PC-9 (cell line): Measurements from ENCODE around the gene GOLGB1.

Experiments
- EZH2 ChIP-seq: fragments of 200-600 bp; sonication (generic); IDR thresholded peaks from 2 replicates; pipeline ENCODE4 v1.8.0; 2017; ENCODE audit warnings: antibody characterized with exemption, low read depth
- TF ChIP-seq, protein P1 (sequence below): fragments of 200-600 bp; sonication (generic); conservative IDR thresholded peaks from 2 replicates; pipeline ENCODE4 v1.6.1; 2017; ENCODE audit warnings: mixed run types, antibody characterized with exemption, mild to moderate bottlenecking, moderate library complexity

DNA sequence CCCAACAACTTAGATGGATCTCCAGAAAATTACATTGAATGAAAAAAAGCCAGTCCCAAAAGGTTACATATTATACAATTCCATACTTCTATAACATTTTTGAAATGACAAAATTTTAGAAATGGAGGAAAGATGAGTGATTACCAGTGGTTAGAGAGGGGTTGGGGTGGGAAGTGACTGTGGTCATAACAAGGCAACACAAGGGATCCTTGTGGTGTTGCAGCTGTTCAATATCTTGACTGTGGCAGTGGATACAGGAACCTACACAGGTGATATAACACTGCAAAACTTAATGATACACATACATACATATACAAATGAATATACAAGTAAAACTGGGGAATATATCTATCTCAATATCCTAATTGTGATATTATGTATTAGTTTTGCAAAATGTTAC, 9.6 kb downstream of the GOLGB1 start:
- TF ChIP-seq, protein P1, sequence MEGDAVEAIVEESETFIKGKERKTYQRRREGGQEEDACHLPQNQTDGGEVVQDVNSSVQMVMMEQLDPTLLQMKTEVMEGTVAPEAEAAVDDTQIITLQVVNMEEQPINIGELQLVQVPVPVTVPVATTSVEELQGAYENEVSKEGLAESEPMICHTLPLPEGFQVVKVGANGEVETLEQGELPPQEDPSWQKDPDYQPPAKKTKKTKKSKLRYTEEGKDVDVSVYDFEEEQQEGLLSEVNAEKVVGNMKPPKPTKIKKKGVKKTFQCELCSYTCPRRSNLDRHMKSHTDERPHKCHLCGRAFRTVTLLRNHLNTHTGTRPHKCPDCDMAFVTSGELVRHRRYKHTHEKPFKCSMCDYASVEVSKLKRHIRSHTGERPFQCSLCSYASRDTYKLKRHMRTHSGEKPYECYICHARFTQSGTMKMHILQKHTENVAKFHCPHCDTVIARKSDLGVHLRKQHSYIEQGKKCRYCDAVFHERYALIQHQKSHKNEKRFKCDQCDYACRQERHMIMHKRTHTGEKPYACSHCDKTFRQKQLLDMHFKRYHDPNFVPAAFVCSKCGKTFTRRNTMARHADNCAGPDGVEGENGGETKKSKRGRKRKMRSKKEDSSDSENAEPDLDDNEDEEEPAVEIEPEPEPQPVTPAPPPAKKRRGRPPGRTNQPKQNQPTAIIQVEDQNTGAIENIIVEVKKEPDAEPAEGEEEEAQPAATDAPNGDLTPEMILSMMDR = no peak
- no peak for TF ChIP-seq EZH2
